ENCODE data around the gene UBQLN4. TPM values are rescaled to one million over a fixed set of nuclear protein-coding genes. Genes with fewer than 3 reads are reported as not detected.
A peak's percentile ranks its signal among the peaks of the same experiment; 100 is the strongest.

The UBQLN4 gene
- total RNA-seq, 1 experiment from 2014 or later = 37.3 TPM

DNA sequence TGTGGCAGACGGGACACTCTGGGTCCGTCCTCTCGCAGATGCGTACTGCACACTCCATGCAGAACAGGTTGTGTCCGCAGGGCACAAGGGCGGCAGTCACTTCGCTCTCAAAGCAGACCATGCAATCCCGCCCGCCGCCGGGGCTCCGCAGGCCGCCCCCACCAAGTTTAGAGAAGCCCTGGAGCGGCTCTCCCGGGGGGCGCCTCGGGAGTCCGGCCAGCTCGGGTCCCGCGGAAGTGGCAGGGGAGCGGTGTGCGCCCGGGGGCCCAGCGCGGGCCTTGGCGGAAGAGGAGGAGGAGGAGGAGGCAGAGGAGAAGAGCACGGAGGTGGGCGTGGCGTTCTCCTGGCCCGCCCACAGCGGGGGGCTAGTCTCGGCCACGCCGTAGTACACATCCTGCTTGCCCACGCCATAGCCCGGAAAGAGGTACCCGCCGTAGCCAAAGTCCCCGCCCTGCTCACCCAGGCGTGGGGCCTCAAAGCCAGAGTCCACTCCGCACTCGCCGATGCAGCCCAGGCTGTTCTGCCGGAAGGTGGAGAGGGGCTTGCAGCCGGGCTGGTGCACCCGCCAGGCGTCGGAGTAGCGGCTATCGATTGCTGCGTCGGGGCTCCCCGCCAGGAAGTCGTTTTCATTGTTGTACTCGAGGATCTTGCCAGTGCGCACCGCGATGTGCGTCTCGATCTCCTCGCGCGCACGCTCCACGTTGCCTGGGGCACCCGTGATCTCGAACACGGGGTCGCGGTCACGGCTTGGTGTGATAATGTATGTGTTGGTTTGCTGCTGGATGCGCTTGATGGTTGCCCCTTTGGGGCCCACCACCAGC lies 23.2 kb upstream of the UBQLN4 start (continued):
- TF ChIP-seq, protein P1, sequence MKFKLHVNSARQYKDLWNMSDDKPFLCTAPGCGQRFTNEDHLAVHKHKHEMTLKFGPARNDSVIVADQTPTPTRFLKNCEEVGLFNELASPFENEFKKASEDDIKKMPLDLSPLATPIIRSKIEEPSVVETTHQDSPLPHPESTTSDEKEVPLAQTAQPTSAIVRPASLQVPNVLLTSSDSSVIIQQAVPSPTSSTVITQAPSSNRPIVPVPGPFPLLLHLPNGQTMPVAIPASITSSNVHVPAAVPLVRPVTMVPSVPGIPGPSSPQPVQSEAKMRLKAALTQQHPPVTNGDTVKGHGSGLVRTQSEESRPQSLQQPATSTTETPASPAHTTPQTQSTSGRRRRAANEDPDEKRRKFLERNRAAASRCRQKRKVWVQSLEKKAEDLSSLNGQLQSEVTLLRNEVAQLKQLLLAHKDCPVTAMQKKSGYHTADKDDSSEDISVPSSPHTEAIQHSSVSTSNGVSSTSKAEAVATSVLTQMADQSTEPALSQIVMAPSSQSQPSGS (CRISPR knock-in tag; IDR thresholded peaks at IDR 0.05; ENCODE audit: borderline replicate concordance, low read depth) = no peak
- no peak for TF ChIP-seq TEAD1 (CRISPR knock-in tag; IDR thresholded peaks at IDR 0.05)
- TF ChIP-seq JUN (CRISPR knock-in tag; IDR thresholded peaks at IDR 0.05) = no peak
- peak; percentile 58 for TF ChIP-seq MAX (CRISPR knock-in tag; IDR thresholded peaks at IDR 0.05)
- TF ChIP-seq ZBTB21 (CRISPR knock-in tag; IDR thresholded peaks at IDR 0.05; ENCODE audit: borderline replicate concordance) = peak; percentile 63; the same call in 1 of the 2 replicates
- TF ChIP-seq FOXP1 (CRISPR knock-in tag; IDR thresholded peaks at IDR 0.05; ENCODE audit: borderline replicate concordance) = no peak; the same call in 1 of the 2 replicates
- TF ChIP-seq GTF2I (CRISPR knock-in tag; conservative IDR thresholded peaks at IDR 0.05) = no peak
- TF ChIP-seq, protein P2, sequence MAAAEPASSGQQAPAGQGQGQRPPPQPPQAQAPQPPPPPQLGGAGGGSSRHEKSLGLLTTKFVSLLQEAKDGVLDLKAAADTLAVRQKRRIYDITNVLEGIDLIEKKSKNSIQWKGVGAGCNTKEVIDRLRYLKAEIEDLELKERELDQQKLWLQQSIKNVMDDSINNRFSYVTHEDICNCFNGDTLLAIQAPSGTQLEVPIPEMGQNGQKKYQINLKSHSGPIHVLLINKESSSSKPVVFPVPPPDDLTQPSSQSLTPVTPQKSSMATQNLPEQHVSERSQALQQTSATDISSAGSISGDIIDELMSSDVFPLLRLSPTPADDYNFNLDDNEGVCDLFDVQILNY (CRISPR knock-in tag; IDR thresholded peaks at IDR 0.05) = no peak
- TF ChIP-seq TCF7 (CRISPR knock-in tag; IDR thresholded peaks at IDR 0.05; ENCODE audit: low read depth) = no peak
- no peak for TF ChIP-seq ZNF232 (CRISPR knock-in tag; IDR thresholded peaks at IDR 0.05)
- TF ChIP-seq, protein P3, sequence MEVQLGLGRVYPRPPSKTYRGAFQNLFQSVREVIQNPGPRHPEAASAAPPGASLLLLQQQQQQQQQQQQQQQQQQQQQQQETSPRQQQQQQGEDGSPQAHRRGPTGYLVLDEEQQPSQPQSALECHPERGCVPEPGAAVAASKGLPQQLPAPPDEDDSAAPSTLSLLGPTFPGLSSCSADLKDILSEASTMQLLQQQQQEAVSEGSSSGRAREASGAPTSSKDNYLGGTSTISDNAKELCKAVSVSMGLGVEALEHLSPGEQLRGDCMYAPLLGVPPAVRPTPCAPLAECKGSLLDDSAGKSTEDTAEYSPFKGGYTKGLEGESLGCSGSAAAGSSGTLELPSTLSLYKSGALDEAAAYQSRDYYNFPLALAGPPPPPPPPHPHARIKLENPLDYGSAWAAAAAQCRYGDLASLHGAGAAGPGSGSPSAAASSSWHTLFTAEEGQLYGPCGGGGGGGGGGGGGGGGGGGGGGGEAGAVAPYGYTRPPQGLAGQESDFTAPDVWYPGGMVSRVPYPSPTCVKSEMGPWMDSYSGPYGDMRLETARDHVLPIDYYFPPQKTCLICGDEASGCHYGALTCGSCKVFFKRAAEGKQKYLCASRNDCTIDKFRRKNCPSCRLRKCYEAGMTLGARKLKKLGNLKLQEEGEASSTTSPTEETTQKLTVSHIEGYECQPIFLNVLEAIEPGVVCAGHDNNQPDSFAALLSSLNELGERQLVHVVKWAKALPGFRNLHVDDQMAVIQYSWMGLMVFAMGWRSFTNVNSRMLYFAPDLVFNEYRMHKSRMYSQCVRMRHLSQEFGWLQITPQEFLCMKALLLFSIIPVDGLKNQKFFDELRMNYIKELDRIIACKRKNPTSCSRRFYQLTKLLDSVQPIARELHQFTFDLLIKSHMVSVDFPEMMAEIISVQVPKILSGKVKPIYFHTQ (CRISPR knock-in tag; IDR thresholded peaks at IDR 0.05) = no peak
- no peak for TF ChIP-seq CDX4 (CRISPR knock-in tag; IDR thresholded peaks at IDR 0.05; ENCODE audit: borderline replicate concordance)

DNA sequence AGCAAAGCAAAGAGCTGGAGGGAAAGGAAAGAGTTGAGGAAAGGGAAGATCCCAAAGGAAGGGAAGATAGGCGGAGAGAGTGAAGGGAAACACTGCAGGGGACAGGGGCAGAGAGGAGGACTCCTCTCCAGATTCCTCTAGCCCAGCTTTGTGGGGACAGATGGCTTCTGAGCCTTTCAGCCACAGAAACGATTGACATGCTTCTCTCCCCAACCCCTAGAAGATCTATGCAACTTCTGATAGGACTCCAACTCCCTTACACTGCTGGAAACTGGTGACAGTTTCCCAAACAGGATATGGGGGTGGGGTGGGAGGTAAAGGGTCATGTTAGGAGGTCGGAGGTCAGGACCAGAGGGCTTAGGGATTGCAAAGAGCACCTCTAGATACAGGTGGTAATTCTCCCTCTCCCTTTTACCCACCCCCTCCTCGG lies 22.2 kb upstream of the UBQLN4 start:
- DNase-seq (ENCODE audit: low spot score) = no peak
- Mint-ChIP-seq H3K27ac (peak overlapping the region; percentile 91), H3K27me3 (ENCODE audit: low read depth) (no peaks in the 10 kb centered on the region), H3K36me3 (peaks cover 8% of the 10 kb centered on the region), H3K4me3 (peak overlapping the region; percentile 96), H3K9me3 (no peaks in the 10 kb centered on the region), H3K4me1 (peaks cover 84% of the 10 kb centered on the region)
- CTCF ChIA-PET = interaction anchor here (0.7 to 3.8 kb wide), 8 partner anchors 8 to 100 kb away, joined by 3 to 27 read pairs (median 8); partner anchors contain the start of genes ARHGEF2, LAMTOR2, RAB25 and UBQLN4
- TF ChIP-seq FOXP1 (CRISPR knock-in tag; IDR thresholded peaks at IDR 0.05; ENCODE audit: borderline replicate concordance) (no peak), ZNF671 (CRISPR knock-in tag; IDR thresholded peaks at IDR 0.05) (no peak), ZMAT4 (CRISPR knock-in tag; IDR thresholded peaks at IDR 0.05) (no peak), NR2C2 (CRISPR knock-in tag; IDR thresholded peaks at IDR 0.05) (0 out of 2 replicates have a peak, but pooled peaks have one; percentile 32), MXD4 (CRISPR knock-in tag; IDR thresholded peaks at IDR 0.05; ENCODE audit: borderline replicate concordance) (no peak)
- TF ChIP-seq, protein P4, sequence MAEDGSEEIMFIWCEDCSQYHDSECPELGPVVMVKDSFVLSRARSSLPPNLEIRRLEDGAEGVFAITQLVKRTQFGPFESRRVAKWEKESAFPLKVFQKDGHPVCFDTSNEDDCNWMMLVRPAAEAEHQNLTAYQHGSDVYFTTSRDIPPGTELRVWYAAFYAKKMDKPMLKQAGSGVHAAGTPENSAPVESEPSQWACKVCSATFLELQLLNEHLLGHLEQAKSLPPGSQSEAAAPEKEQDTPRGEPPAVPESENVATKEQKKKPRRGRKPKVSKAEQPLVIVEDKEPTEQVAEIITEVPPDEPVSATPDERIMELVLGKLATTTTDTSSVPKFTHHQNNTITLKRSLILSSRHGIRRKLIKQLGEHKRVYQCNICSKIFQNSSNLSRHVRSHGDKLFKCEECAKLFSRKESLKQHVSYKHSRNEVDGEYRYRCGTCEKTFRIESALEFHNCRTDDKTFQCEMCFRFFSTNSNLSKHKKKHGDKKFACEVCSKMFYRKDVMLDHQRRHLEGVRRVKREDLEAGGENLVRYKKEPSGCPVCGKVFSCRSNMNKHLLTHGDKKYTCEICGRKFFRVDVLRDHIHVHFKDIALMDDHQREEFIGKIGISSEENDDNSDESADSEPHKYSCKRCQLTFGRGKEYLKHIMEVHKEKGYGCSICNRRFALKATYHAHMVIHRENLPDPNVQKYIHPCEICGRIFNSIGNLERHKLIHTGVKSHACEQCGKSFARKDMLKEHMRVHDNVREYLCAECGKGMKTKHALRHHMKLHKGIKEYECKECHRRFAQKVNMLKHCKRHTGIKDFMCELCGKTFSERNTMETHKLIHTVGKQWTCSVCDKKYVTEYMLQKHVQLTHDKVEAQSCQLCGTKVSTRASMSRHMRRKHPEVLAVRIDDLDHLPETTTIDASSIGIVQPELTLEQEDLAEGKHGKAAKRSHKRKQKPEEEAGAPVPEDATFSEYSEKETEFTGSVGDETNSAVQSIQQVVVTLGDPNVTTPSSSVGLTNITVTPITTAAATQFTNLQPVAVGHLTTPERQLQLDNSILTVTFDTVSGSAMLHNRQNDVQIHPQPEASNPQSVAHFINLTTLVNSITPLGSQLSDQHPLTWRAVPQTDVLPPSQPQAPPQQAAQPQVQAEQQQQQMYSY (CRISPR knock-in tag; IDR thresholded peaks at IDR 0.05) = 0 out of 2 replicates have a peak, but pooled peaks have one; percentile 23
- TF ChIP-seq, protein P5, sequence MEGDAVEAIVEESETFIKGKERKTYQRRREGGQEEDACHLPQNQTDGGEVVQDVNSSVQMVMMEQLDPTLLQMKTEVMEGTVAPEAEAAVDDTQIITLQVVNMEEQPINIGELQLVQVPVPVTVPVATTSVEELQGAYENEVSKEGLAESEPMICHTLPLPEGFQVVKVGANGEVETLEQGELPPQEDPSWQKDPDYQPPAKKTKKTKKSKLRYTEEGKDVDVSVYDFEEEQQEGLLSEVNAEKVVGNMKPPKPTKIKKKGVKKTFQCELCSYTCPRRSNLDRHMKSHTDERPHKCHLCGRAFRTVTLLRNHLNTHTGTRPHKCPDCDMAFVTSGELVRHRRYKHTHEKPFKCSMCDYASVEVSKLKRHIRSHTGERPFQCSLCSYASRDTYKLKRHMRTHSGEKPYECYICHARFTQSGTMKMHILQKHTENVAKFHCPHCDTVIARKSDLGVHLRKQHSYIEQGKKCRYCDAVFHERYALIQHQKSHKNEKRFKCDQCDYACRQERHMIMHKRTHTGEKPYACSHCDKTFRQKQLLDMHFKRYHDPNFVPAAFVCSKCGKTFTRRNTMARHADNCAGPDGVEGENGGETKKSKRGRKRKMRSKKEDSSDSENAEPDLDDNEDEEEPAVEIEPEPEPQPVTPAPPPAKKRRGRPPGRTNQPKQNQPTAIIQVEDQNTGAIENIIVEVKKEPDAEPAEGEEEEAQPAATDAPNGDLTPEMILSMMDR (IDR thresholded peaks at IDR 0.05) = no peak
- POLR2A ChIA-PET = interaction anchor here (1.4 to 3.8 kb wide), 2 partner anchors 9 to 15 kb away, joined by 3 to 17 read pairs; partner anchors contain the start of gene RAB25
- no peak for ATAC-seq

All from WTC11 (cell line).